Measurements from ENCODE around the gene RPS21. TPM values are rescaled to one million over a fixed set of nuclear protein-coding genes. Genes with fewer than 3 reads are reported as not detected.

Gene RPS21
- total and polyA plus RNA-seq, 2 of the 13 experiments (the other 11 are each of a cell fraction or from before 2014, with no cell fraction given): 2,647 to 11,063 TPM

DNA sequence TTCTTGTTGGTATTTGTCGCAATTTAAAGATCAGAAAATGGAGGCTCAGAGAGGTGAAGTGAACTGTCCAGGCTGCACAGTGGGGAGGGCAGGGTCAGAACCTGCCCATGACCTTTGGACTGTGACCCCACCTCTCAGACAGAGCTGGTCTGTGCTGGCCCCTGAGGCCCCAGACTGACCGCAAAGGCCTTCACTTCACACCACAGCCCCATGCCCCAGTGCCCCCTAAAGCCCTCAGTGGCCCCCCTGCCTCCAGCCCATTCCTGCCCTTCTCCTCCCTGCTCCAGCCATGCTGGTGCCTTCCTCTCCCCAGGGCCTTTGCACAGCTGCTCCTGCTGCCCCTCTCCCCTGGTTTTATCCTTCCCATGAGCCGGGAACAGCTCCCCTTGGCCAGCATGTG lies 49.8 kb downstream of the RPS21 start (continued):
- TF ChIP-seq, protein P1, sequence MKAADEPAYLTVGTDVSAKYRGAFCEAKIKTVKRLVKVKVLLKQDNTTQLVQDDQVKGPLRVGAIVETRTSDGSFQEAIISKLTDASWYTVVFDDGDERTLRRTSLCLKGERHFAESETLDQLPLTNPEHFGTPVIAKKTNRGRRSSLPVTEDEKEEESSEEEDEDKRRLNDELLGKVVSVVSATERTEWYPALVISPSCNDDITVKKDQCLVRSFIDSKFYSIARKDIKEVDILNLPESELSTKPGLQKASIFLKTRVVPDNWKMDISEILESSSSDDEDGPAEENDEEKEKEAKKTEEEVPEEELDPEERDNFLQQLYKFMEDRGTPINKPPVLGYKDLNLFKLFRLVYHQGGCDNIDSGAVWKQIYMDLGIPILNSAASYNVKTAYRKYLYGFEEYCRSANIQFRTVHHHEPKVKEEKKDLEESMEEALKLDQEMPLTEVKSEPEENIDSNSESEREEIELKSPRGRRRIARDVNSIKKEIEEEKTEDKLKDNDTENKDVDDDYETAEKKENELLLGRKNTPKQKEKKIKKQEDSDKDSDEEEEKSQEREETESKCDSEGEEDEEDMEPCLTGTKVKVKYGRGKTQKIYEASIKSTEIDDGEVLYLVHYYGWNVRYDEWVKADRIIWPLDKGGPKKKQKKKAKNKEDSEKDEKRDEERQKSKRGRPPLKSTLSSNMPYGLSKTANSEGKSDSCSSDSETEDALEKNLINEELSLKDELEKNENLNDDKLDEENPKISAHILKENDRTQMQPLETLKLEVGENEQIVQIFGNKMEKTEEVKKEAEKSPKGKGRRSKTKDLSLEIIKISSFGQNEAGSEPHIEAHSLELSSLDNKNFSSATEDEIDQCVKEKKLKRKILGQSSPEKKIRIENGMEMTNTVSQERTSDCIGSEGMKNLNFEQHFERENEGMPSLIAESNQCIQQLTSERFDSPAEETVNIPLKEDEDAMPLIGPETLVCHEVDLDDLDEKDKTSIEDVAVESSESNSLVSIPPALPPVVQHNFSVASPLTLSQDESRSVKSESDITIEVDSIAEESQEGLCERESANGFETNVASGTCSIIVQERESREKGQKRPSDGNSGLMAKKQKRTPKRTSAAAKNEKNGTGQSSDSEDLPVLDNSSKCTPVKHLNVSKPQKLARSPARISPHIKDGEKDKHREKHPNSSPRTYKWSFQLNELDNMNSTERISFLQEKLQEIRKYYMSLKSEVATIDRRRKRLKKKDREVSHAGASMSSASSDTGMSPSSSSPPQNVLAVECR (CRISPR knock-in tag; IDR thresholded peaks at IDR 0.05; ENCODE audit: borderline replicate concordance): peak; percentile 35; the same call in 1 of the 2 replicates
- peak; percentile 93 for TF ChIP-seq NR2F2 (IDR thresholded peaks at IDR 0.05; ENCODE audit: borderline replicate concordance, low read depth)

GRCh38 chr20:62437496-62437895 lies 50.6 kb downstream of the RPS21 start:
- peaks cover 36 to 98% of the 10 kb centered on the region in 2 experiments for H3K27me3 ChIP-seq (ENCODE audit: control insufficient read depth in 1 of 2, insufficient read depth in 2 of 2, low read length in 2 of 2)
- ATAC-seq: no peak
- BruUV-seq (replicated peaks): no TSS peak
- H3K4me2 ChIP-seq (ENCODE audit: low read depth, low read length): no peak overlapping the region
- no peaks in the 10 kb centered on the region for H3K79me2 ChIP-seq (ENCODE audit: insufficient read depth, low read length)
- no peak overlapping the region for H3K9ac ChIP-seq (ENCODE audit: insufficient read depth, low read depth, low read length)
- no peak overlapping the region for H2AFZ ChIP-seq (ENCODE audit: low read length)
- no peak overlapping the region for H3K27ac ChIP-seq (ENCODE audit: extremely low read length, insufficient read depth, low read length)
- DNase-seq (ENCODE audit: low spot score): no peak
- TF ChIP-seq, protein P1 (CRISPR knock-in tag; IDR thresholded peaks at IDR 0.05; ENCODE audit: borderline replicate concordance): no peak
- in situ Hi-C loops (cut with HindIII; ENCODE audit: extremely low pct_ligation_motif_present, low pct_unique_long_range_greater_than_20kb): no loop called here
- peaks cover 8% of the 10 kb centered on the region; the same call in 1 of the 2 replicates for H4K20me1 ChIP-seq (ENCODE audit: insufficient read depth, low read length)
- WGBS (ENCODE audit: low lambda C conversion rate): 34% methylated on average over 12 of the region's 12 CpGs
- peaks cover 13% of the 10 kb centered on the region for H3K4me1 ChIP-seq (ENCODE audit: insufficient read depth, low read length)
- no peaks in the 10 kb centered on the region for H3K36me3 ChIP-seq (replicated peaks in 1 of 2; ENCODE audit: control insufficient read depth in 1 of 2, insufficient read depth in 2 of 2, low read length in 2 of 2)
- intact Hi-C loops (cut with micrococcal nuclease; ENCODE audit: unreplicated experiment): no loop called here
- ChIA-PET POLR2A (no interaction called here), CTCF (ENCODE audit: low intra/inter-chr PET ratio, low total read pairs) (no interaction called here)
- H3K9me3 ChIP-seq (ENCODE audit: low read length): no peaks in the 10 kb centered on the region
- FAIRE-seq: no peak
- no peak overlapping the region for H3K4me3 ChIP-seq (replicated peaks in 1 of 3; ENCODE audit: insufficient read depth in 1 of 3, low read depth in 2 of 3, low read length in 3 of 3)

Measured in HepG2 (cell line).